Panc1 (cell line): Measurements from ENCODE around the gene FCRL5.

ENCODE experiments used
- POLR2AphosphoS5 ChIP-seq: IDR thresholded peaks from 2 replicates; pipeline ENCODE4 v1.6.1; 2012; ENCODE audit warnings: mild to moderate bottlenecking, low read depth, low read length, moderate library complexity
- SIN3A ChIP-seq: IDR thresholded peaks from 2 replicates; pipeline ENCODE4 v1.6.1; 2012; ENCODE audit warnings: low read depth, mild to moderate bottlenecking, low read length, moderate library complexity, borderline replicate concordance; ENCODE audit not compliant: insufficient read depth
- TF ChIP-seq, protein P1 (sequence below): fragments of 450-650 bp; IDR thresholded peaks from 2 replicates; pipeline ENCODE4 v1.5.1; 2017; ENCODE audit warnings: mild to moderate bottlenecking
- TF ChIP-seq, protein P2 (sequence below), 2 experiments: IDR thresholded peaks; 2 replicates each; pipeline ENCODE4 v1.6.1; 2011 to 2012; ENCODE audit warnings: low read depth in 2 of 2, control low read depth in 1 of 2, low read length in 1 of 2, mild to moderate bottlenecking in 1 of 2, moderate library complexity in 1 of 2; ENCODE audit not compliant: insufficient read depth in 1 of 2

DNA sequence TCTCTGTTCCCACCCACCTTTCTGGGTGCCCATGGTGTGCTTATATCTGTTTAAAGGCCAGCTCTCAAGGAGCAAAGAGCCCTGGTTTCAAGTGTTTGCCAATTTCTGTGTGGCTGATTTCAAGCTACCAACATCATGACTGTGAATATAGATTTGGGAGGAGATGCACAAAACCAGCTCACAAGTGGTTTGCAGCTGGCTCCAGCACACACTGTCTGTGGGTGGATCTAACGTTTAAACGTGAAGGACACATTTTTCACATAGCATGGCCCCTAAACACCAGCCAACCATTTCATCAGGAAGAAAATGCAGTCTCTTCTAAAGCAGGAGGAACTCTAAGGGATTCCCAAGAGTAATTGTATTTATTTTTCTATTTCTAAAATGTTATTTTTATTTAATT, 65.2 kb downstream of the FCRL5 start:
- TF ChIP-seq, protein P1, sequence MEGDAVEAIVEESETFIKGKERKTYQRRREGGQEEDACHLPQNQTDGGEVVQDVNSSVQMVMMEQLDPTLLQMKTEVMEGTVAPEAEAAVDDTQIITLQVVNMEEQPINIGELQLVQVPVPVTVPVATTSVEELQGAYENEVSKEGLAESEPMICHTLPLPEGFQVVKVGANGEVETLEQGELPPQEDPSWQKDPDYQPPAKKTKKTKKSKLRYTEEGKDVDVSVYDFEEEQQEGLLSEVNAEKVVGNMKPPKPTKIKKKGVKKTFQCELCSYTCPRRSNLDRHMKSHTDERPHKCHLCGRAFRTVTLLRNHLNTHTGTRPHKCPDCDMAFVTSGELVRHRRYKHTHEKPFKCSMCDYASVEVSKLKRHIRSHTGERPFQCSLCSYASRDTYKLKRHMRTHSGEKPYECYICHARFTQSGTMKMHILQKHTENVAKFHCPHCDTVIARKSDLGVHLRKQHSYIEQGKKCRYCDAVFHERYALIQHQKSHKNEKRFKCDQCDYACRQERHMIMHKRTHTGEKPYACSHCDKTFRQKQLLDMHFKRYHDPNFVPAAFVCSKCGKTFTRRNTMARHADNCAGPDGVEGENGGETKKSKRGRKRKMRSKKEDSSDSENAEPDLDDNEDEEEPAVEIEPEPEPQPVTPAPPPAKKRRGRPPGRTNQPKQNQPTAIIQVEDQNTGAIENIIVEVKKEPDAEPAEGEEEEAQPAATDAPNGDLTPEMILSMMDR = no peak
- TF ChIP-seq SIN3A (no peak), POLR2AphosphoS5 (no peak)
- TF ChIP-seq, protein P2, sequence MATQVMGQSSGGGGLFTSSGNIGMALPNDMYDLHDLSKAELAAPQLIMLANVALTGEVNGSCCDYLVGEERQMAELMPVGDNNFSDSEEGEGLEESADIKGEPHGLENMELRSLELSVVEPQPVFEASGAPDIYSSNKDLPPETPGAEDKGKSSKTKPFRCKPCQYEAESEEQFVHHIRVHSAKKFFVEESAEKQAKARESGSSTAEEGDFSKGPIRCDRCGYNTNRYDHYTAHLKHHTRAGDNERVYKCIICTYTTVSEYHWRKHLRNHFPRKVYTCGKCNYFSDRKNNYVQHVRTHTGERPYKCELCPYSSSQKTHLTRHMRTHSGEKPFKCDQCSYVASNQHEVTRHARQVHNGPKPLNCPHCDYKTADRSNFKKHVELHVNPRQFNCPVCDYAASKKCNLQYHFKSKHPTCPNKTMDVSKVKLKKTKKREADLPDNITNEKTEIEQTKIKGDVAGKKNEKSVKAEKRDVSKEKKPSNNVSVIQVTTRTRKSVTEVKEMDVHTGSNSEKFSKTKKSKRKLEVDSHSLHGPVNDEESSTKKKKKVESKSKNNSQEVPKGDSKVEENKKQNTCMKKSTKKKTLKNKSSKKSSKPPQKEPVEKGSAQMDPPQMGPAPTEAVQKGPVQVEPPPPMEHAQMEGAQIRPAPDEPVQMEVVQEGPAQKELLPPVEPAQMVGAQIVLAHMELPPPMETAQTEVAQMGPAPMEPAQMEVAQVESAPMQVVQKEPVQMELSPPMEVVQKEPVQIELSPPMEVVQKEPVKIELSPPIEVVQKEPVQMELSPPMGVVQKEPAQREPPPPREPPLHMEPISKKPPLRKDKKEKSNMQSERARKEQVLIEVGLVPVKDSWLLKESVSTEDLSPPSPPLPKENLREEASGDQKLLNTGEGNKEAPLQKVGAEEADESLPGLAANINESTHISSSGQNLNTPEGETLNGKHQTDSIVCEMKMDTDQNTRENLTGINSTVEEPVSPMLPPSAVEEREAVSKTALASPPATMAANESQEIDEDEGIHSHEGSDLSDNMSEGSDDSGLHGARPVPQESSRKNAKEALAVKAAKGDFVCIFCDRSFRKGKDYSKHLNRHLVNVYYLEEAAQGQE (IDR thresholded peaks at IDR 0.05; ENCODE audit: insufficient read depth in 1 of 2, low read depth in 2 of 2, low read length in 1 of 2) = no peak
